NT2/D1 (cell line): ENCODE data around the gene TYRO3.

Experiments
- SUZ12 ChIP-seq: IDR thresholded peaks from 2 replicates; pipeline ENCODE4 v1.6.1; 2011; ENCODE audit not compliant: insufficient read length, insufficient read depth; ENCODE audit errors: extremely low read depth
- ZNF274 ChIP-seq: IDR thresholded peaks from 2 replicates; pipeline ENCODE4 v1.6.1; 2011; ENCODE audit warnings: mild to moderate bottlenecking, low read depth, low read length

- no peak for TF ChIP-seq ZNF274
- TF ChIP-seq SUZ12 = no peak
These were observed 26.4 kb downstream of the TYRO3 start for GRCh38 chr15:41585127-41586047.
